Right forelimb (tissue), 1 donor: Measurements from ENCODE around the gene ASTL.
"Not testable (repeated sequence)": the region's sequence is repeated elsewhere in the genome, so short reads cannot be mapped to it uniquely, and the experiment has no call there.

Experiments
- DNase-seq: peaks from one replicate; pipeline ENCODE4 v3.0.0-alpha.2; 2018

ASTL gene

GRCh38 chr2:96097441-96097840 lies 40.9 kb downstream of the ASTL start:
- DNase-seq = no peak

GRCh38 chr2:96095116-96095636 lies 43.1 kb downstream of the ASTL start:
- no peak for DNase-seq

- no peak for DNase-seq
These were observed 44.8 kb downstream of the ASTL start for GRCh38 chr2:96093528-96093927.

- no peak for DNase-seq
These were observed 45.4 kb downstream of the ASTL start for GRCh38 chr2:96092951-96093350.

GRCh38 chr2:96092573-96092877 lies 45.8 kb downstream of the ASTL start:
- DNase-seq = no peak

GRCh38 chr2:96091711-96092572 lies 46.4 kb downstream of the ASTL start:
- no peak for DNase-seq

- no peak for DNase-seq
These were observed 47.1 kb downstream of the ASTL start for GRCh38 chr2:96091141-96091710.

- DNase-seq = no peak
These were observed 47.9 kb downstream of the ASTL start for GRCh38 chr2:96090196-96090926.

- no peak for DNase-seq
These were observed 48.7 kb downstream of the ASTL start for GRCh38 chr2:96089356-96090195.

GRCh38 chr2:96088340-96089335 lies 49.7 kb downstream of the ASTL start:
- no peak for DNase-seq

- DNase-seq = no peak
These were observed 51.2 kb downstream of the ASTL start for GRCh38 chr2:96087130-96087529.

GRCh38 chr2:96085541-96086355 lies 52.6 kb downstream of the ASTL start:
- DNase-seq = no peak

- DNase-seq = not testable (repeated sequence)
These were observed 53.3 kb downstream of the ASTL start for GRCh38 chr2:96084858-96085518.

GRCh38 chr2:96083989-96084857 lies 54.1 kb downstream of the ASTL start:
- DNase-seq = no peak

GRCh38 chr2:96083064-96083939 lies 55.0 kb downstream of the ASTL start:
- no peak for DNase-seq

- no peak for DNase-seq
These were observed 55.9 kb downstream of the ASTL start for GRCh38 chr2:96082211-96083063.

- DNase-seq = no peak
These were observed 57.3 kb downstream of the ASTL start for GRCh38 chr2:96081042-96081441.
